PC-9 (cell line): ENCODE results near the gene INSIG2.

Source experiments
- CTCF ChIP-seq: fragments of 200-600 bp; sonication (generic); conservative IDR thresholded peaks from 2 replicates; pipeline ENCODE4 v1.6.1; 2017; ENCODE audit warnings: mixed run types, antibody characterized with exemption, mild to moderate bottlenecking, moderate library complexity
- EZH2 ChIP-seq: fragments of 200-600 bp; sonication (generic); IDR thresholded peaks from 2 replicates; pipeline ENCODE4 v1.8.0; 2017; ENCODE audit warnings: antibody characterized with exemption, low read depth

- TF ChIP-seq CTCF = no peak
- TF ChIP-seq EZH2 = no peak
These were observed 35.8 kb upstream of the INSIG2 start for GRCh38 chr2:118052474-118052873.
